GM23248 (cell line): ENCODE data around the gene MEIS2. TPM values are rescaled to one million over a fixed set of nuclear protein-coding genes. Genes with fewer than 3 reads are reported as not detected.

Experiments used
- DNase-seq: peaks from one replicate; pipeline ENCODE4 v3.0.0-alpha.2; 2015
- H2AFZ ChIP-seq: fragments of 200-600 bp; sonication (generic); 2 replicates; pipeline ENCODE4 v1.6.1; 2016; ENCODE audit warnings: antibody characterized with exemption
- H3F3A ChIP-seq: fragments of 200-600 bp; sonication (generic); 2 replicates; pipeline ENCODE4 v1.6.1; 2016; ENCODE audit warnings: mild to moderate bottlenecking, antibody characterized with exemption, mixed run types; ENCODE audit not compliant: insufficient read depth
- H3K27ac ChIP-seq: fragments of 200-600 bp; sonication (generic); 2 replicates; pipeline ENCODE4 v1.5.1; 2016; ENCODE audit warnings: mild to moderate bottlenecking
- H3K27me3 ChIP-seq: fragments of 200-600 bp; sonication (generic); replicated peaks from 2 replicates; pipeline ENCODE4 v1.6.1; 2016; ENCODE audit warnings: mild to moderate bottlenecking; ENCODE audit not compliant: insufficient read depth
- H3K36me3 ChIP-seq: fragments of 200-600 bp; sonication (generic); 2 replicates; pipeline ENCODE4 v1.6.1; 2016; ENCODE audit warnings: low read depth, mild to moderate bottlenecking
- H3K4me1 ChIP-seq: fragments of 200-600 bp; sonication (generic); 2 replicates; pipeline ENCODE4 v1.6.1; 2016; ENCODE audit warnings: mild to moderate bottlenecking; ENCODE audit not compliant: insufficient read depth
- H3K4me2 ChIP-seq: fragments of 200-600 bp; sonication (generic); one replicate; pipeline ENCODE4 v1.6.1; 2016; ENCODE audit warnings: mild to moderate bottlenecking; ENCODE audit not compliant: unreplicated experiment
- H3K4me3 ChIP-seq: fragments of 200-600 bp; sonication (generic); 2 replicates; pipeline ENCODE4 v1.5.1; 2016; ENCODE audit warnings: mild to moderate bottlenecking
- H3K79me2 ChIP-seq: fragments of 200-600 bp; sonication (generic); 2 replicates; pipeline ENCODE4 v1.6.1; 2016; ENCODE audit warnings: mild to moderate bottlenecking; ENCODE audit not compliant: insufficient read depth
- H3K9ac ChIP-seq: fragments of 200-600 bp; sonication (generic); 2 replicates; pipeline ENCODE4 v1.6.1; 2016; ENCODE audit warnings: mild to moderate bottlenecking
- H3K9me2 ChIP-seq: fragments of 200-600 bp; sonication (generic); 2 replicates; pipeline ENCODE4 v1.6.1; 2016; ENCODE audit warnings: mixed run types, mild to moderate bottlenecking, moderate library complexity; ENCODE audit not compliant: insufficient read depth
- H3K9me3 ChIP-seq: fragments of 200-600 bp; sonication (generic); one replicate; pipeline ENCODE4 v1.6.1; 2017; ENCODE audit warnings: low read depth
- H4K20me1 ChIP-seq: fragments of 200-600 bp; sonication (generic); 2 replicates; pipeline ENCODE4 v1.6.0; 2016; ENCODE audit not compliant: insufficient read depth
- EZH2 ChIP-seq: fragments of 200-600 bp; sonication (generic); IDR thresholded peaks from 2 replicates; pipeline ENCODE4 v1.6.1; 2018; ENCODE audit warnings: antibody characterized with exemption, mild to moderate bottlenecking; ENCODE audit not compliant: insufficient read depth, poor library complexity, severe bottlenecking
- EZH2phosphoT487 ChIP-seq: fragments of 200-600 bp; sonication (generic); IDR thresholded peaks from 2 replicates; pipeline ENCODE4 v1.6.1; 2018; ENCODE audit warnings: antibody characterized with exemption, moderate library complexity, mild to moderate bottlenecking, low read depth; ENCODE audit not compliant: insufficient read depth
- WGBS, 2 experiments: methylation state at CpG; one replicate each; pipeline ENCODE4 v1.1.6; 2015 to 2017; ENCODE audit warnings: low lambda C conversion rate in 2 of 2, low coverage in 1 of 2; ENCODE audit errors: missing lambda C conversion rate in 2 of 2; 5-methylcytosine and 5-hydroxymethylcytosine counted together
- in situ Hi-C: fragments of 300-500 bp; cut with MboI; formaldehyde crosslinking; loops from 2 replicates; pipeline ENCODE4 v1.15.0; 2020
- polyA plus RNA-seq: library from polyadenylated mRNA; unstranded; fragments of >200 nt; fragmentation: Nextera tagmentation; extraction: Ambion mirVana; gene quantifications from 2 replicates; pipeline ENCODE4 v1.2.1, GENCODE V29; 2016
- total RNA-seq: library from RNA; depleted of rRNA; stranded (reverse); fragments of >200 nt; shearing (Covaris generic); gene quantifications from 2 replicates; pipeline ENCODE4 v1.2.3, GENCODE V29; 2014

Gene MEIS2
- total and polyA plus RNA-seq, 2 experiments from 2014 or later: 23.7 to 24.1 TPM

DNA sequence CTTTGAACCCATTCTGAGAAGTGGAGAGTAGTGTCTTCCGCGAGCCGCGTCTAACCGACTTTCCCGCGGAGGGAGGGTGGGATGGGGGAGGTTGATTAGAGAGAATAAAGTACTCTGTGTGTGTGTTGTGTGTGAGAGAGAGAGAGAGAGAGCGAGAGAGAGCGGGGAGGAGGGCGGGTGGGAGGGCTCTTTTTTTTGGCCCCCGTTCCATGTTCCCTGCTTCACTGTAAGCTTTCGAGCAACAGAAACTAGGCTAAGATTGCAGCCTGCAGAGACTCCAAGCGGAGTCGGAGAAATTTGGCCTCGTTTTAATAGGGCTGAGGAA is 1.6 kb upstream of the MEIS2 start:
- Histone ChIP-seq H2AFZ (peak overlapping the region; percentile 90), H3K27me3 (no peaks in the 10 kb centered on the region), H4K20me1 (no peaks in the 10 kb centered on the region), H3K4me3 (peak overlapping the region; percentile 95), H3K4me1 (no peaks in the 10 kb centered on the region), H3K4me2 (peak overlapping the region; percentile 88), H3K36me3 (no peaks in the 10 kb centered on the region), H3F3A (peaks cover 5% of the 10 kb centered on the region; the same call in 1 of the 2 replicates), H3K9me3 (no peaks in the 10 kb centered on the region), H3K27ac (peak overlapping the region; percentile 92), H3K9me2 (no peaks in the 10 kb centered on the region), H3K9ac (peak overlapping the region; percentile 94), H3K79me2 (peaks cover 72% of the 10 kb centered on the region)
- DNase-seq: peak; percentile 74
- WGBS, 2 experiments: 0 to 1% methylated on average over 10 to 15 of the region's 15 CpGs
- TF ChIP-seq EZH2phosphoT487: no peak
- no peak for TF ChIP-seq EZH2
- in situ Hi-C loops: loop anchor here (25.0 kb wide), 2 partner anchors 215 to 1815 kb away; no protein-coding TSS in a partner anchor

DNA sequence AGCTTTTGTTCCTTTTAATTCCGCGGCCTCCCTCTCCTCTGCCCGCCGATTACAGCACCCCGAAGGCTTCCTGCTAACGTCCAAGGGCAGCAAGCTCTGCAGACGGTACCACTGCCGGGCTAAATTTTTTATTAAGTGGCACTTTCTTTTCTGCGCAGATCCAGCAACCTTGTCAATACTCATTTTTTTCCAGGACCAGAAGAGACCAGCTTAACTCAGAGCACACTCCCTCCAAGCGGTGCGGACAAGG is 542 bp upstream of the MEIS2 start:
- peak overlapping the region; percentile 83 for H3K4me2 ChIP-seq
- peaks cover 3% of the 10 kb centered on the region; the same call in 1 of the 2 replicates for H3K4me1 ChIP-seq
- H4K20me1 ChIP-seq: no peaks in the 10 kb centered on the region
- H3K9me2 ChIP-seq: no peaks in the 10 kb centered on the region
- H3K27me3 ChIP-seq: no peaks in the 10 kb centered on the region
- peak overlapping the region; percentile 92 for H3K27ac ChIP-seq
- H2AFZ ChIP-seq: peak overlapping the region; percentile 90
- H3K79me2 ChIP-seq: peaks cover 77% of the 10 kb centered on the region
- 0 to 1% methylated on average over 11 of the region's 11 CpGs for WGBS, 2 experiments
- H3K4me3 ChIP-seq: peak overlapping the region; percentile 95
- no peaks in the 10 kb centered on the region for H3K9me3 ChIP-seq
- in situ Hi-C loops: loop anchor here (25.0 kb wide), 2 partner anchors 214 to 1814 kb away; no protein-coding TSS in a partner anchor
- H3K36me3 ChIP-seq: no peaks in the 10 kb centered on the region
- H3F3A ChIP-seq: peaks cover 5% of the 10 kb centered on the region; the same call in 1 of the 2 replicates
- peak; percentile 83 for DNase-seq
- TF ChIP-seq EZH2phosphoT487 (no peak), EZH2 (no peak)
- peak overlapping the region; percentile 94 for H3K9ac ChIP-seq

DNA sequence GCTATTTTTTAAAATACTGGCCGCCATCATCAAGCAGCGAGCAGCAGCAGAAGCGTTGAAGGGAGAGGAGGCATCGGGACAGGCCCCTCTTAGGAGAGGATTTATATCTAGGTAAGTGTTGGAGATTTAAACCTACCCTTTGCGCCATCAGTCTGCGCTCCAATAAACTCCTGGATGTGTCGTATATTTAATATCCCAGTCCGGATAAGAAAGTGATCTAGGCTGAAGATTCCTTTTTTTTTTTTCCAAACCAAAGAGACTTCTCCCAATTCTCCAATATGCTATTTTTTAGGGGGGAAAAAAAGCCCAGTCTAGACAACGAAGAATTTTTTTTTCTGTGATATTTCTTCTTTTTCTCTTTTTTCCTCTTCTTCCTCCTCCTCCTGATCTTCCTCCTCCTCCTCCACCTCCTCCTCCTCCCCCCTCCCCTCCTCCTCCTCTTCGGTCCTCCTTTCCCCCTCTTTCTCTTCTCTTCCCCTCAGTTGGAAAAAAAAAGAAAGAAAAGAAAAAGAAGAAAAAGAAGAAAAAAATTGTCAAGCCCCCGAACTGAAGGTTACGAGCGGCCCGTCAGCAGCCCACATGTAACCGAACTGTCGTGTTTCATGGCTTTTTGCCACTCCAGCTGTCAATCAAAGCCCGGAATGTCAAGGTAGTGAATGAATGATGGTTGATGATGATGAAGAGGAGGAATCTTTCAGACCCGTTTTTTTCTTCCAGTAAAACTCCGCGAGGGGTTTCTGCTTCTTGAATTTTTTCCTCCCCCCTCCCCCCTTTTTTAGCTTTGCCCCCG is 835 bp downstream of the MEIS2 start:
- peak overlapping the region; percentile 92 for H3K27ac ChIP-seq
- peaks cover 76% of the 10 kb centered on the region for H3K79me2 ChIP-seq
- TF ChIP-seq EZH2phosphoT487 (no peak), EZH2 (no peak)
- peak overlapping the region; percentile 99 for H3K4me2 ChIP-seq
- peaks cover 12% of the 10 kb centered on the region for H3F3A ChIP-seq
- H2AFZ ChIP-seq: peak overlapping the region; percentile 77
- H3K4me1 ChIP-seq: peaks cover 14% of the 10 kb centered on the region
- H3K9me2 ChIP-seq: no peaks in the 10 kb centered on the region
- in situ Hi-C loops: loop anchor here (25.0 kb wide), 2 partner anchors 212 to 1812 kb away; no protein-coding TSS in a partner anchor
- H4K20me1 ChIP-seq: no peaks in the 10 kb centered on the region
- no peaks in the 10 kb centered on the region for H3K36me3 ChIP-seq
- H3K4me3 ChIP-seq: peak overlapping the region; percentile 95
- peak; percentile 60 for DNase-seq
- peak overlapping the region; percentile 94 for H3K9ac ChIP-seq
- H3K27me3 ChIP-seq: no peaks in the 10 kb centered on the region
- H3K9me3 ChIP-seq: no peaks in the 10 kb centered on the region
- whole genome bisulfite sequencing, 2 experiments: 0 to 4% methylated on average over 19 to 21 of the region's 21 CpGs

DNA sequence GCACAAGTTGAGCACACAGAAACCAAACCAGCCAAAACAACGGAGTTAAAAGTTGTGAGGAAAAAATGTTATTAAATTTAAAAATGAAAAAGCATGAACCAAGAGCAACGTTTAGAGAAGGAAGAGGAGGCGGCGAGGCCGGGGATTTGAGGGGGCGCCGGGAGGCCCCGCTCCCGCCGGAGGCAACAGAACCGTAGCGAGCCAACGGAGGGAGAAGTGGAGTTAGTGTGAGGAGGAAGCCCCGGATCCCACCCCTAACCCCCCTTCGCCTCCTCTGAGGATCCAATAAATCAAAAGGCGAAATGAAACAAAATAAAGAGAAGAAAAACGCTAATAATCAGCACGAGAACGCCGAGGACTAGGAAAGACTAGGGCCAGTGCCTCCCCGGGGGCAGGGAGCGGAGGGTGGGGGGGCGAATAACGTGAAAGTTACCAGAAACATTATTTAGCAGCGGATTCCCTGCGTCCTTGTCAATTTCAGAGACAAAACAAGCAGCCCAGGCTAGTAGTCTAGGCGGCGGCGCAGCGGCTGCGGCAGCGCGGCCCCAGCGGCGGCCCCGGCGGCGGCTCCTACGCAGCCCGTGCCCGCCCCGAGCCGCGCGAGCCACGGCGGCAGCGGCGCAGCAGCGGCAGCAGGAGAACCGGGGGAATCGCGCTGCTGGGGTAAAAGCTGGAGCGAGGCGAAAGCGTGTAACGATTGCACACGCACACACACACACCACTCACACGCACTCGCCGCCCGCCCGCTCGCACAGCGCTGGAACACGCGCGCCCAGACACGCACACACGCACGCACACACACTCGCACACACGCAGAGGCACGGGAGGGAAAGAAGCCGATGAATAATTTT is 1.7 kb downstream of the MEIS2 start:
- peak overlapping the region; percentile 95 for H3K4me3 ChIP-seq
- in situ Hi-C loops: no loop called here
- H3K4me2 ChIP-seq: peak overlapping the region; percentile 99
- H3K9me2 ChIP-seq: no peaks in the 10 kb centered on the region
- no peaks in the 10 kb centered on the region for H3K9me3 ChIP-seq
- peaks cover 76% of the 10 kb centered on the region for H3K79me2 ChIP-seq
- 1% methylated on average over 57 to 65 of the region's 75 CpGs for whole genome bisulfite sequencing, 2 experiments
- H3K4me1 ChIP-seq: peaks cover 22% of the 10 kb centered on the region
- peaks cover 20% of the 10 kb centered on the region for H3F3A ChIP-seq
- TF ChIP-seq EZH2 (no peak), EZH2phosphoT487 (no peak)
- H4K20me1 ChIP-seq: no peaks in the 10 kb centered on the region
- H3K27ac ChIP-seq: peak overlapping the region; percentile 92
- H3K9ac ChIP-seq: peak overlapping the region; percentile 94
- DNase-seq: peak; percentile 81
- peaks cover 2% of the 10 kb centered on the region; the same call in 1 of the 2 replicates for H3K36me3 ChIP-seq
- no peaks in the 10 kb centered on the region for H3K27me3 ChIP-seq
- H2AFZ ChIP-seq: peak overlapping the region; percentile 80
